Lung (tissue), 12 donors: Measurements from ENCODE around the gene C19orf33. TPM values are rescaled to one million over a fixed set of nuclear protein-coding genes. Genes with fewer than 3 reads are reported as not detected.
"Not testable (repeated sequence)": the region's sequence is repeated elsewhere in the genome, so short reads cannot be mapped to it uniquely, and the experiment has no call there.

Experiments used
- ATAC-seq: fragments of 200-7000 bp; cut with Tn5 transposase; one replicate; pipeline ENCODE4 v1.9.1; 2020; ENCODE audit warnings: moderate number of reproducible peaks; ENCODE audit not compliant: insufficient read depth, low FRiP score
- DNase-seq, 3 donors: peaks; one replicate each; pipeline ENCODE4 v3.0.0-alpha.2; 2013 to 2017
- H3K27ac ChIP-seq, 2 donors: one replicate each; pipeline ENCODE4 v1.5.1; 2013; ENCODE audit warnings: mild to moderate bottlenecking in 2 of 2, moderate library complexity in 2 of 2, control low read depth in 1 of 2, inconsistent platforms in 1 of 2, low read depth in 1 of 2, low read length in 1 of 2
- H3K27me3 ChIP-seq, 3 donors: one replicate each; pipeline ENCODE4 v1.5.1; 2013; ENCODE audit warnings: low read length in 2 of 3; ENCODE audit not compliant: control insufficient read depth in 3 of 3, insufficient read depth in 3 of 3
- H3K36me3 ChIP-seq, 4 donors: one replicate each; pipeline ENCODE4 v1.5.1; 2013; ENCODE audit warnings: low read length in 4 of 4, mild to moderate bottlenecking in 1 of 4, moderate library complexity in 1 of 4; ENCODE audit not compliant: control insufficient read depth in 4 of 4, insufficient read depth in 4 of 4
- H3K4me1 ChIP-seq, 5 donors: one replicate each; pipeline ENCODE4 v1.5.1; 2013; ENCODE audit warnings: low read length in 5 of 5, mild to moderate bottlenecking in 2 of 5, moderate library complexity in 1 of 5; ENCODE audit not compliant: control insufficient read depth in 5 of 5, insufficient read depth in 5 of 5
- H3K4me3 ChIP-seq: one replicate; pipeline ENCODE4 v1.5.1; 2013; ENCODE audit warnings: mild to moderate bottlenecking, control low read depth, moderate library complexity
- H3K9ac ChIP-seq, 2 donors: one replicate each; pipeline ENCODE4 v1.5.1; 2013; ENCODE audit warnings: low read length in 2 of 2, control low read depth in 1 of 2; ENCODE audit not compliant: insufficient read depth in 1 of 2
- H3K9me3 ChIP-seq, 4 donors: one replicate each; pipeline ENCODE4 v1.5.1; 2013; ENCODE audit warnings: low read length in 3 of 4, mild to moderate bottlenecking in 1 of 4, moderate library complexity in 1 of 4; ENCODE audit not compliant: control insufficient read depth in 4 of 4, insufficient read depth in 3 of 4
- CTCF ChIP-seq: IDR thresholded peaks from 2 replicates; pipeline ENCODE4 v1.5.1; 2012; ENCODE audit warnings: mild to moderate bottlenecking; ENCODE audit errors: control extremely low read depth, extremely low read depth
- WGBS, 2 donors: extraction: QIAGEN DNeasy Blood & Tissue Kit; methylation state at CpG; one replicate each; pipeline ENCODE4 v1.1.7; 2013; 5-methylcytosine and 5-hydroxymethylcytosine counted together
- polyA plus RNA-seq, 2 donors: library from polyadenylated mRNA; stranded (reverse); fragments of 200-250 nt; gene quantifications; one replicate each; pipeline ENCODE4 v1.2.1, GENCODE V29; 2013
- total RNA-seq, 2 donors: library from RNA; depleted of rRNA in 1 of 2; stranded (reverse); fragments of >200 nt in 1 of 2; gene quantifications; one replicate each; pipeline ENCODE4 v1.2.1, GENCODE V29; 2014 to 2021
- donor health status: control.
- donor health status: control.
- donor health status: Bipolar disorder and iron deficiency.
- donor health status: healthy.
- donor health status: DM: yes; HTN: yes; CAD: no.

C19orf33 gene
- total and polyA plus RNA-seq, 4 donors, result 32.0 to 687 (median 131) TPM

GRCh38 chr19:38336638-38337359 lies 32.7 kb downstream of the C19orf33 start:
- ATAC-seq (peak; percentile 73), DNase-seq (peak; percentile 84 to 93 (median 92))
- Histone ChIP-seq H3K27ac (peak overlapping the region; percentile 89 to 90), H3K27me3 (no peaks in the 10 kb centered on the region), H3K4me3 (peak overlapping the region; percentile 58), H3K9ac (peak overlapping the region in 1 of 2 donors; percentile 49), H3K4me1 (peaks cover 0 to 8% (median 0%) of the 10 kb centered on the region in 5 donors), H3K36me3 (peaks cover 0 to 2% (median 0%) of the 10 kb centered on the region in 4 donors), H3K9me3 (no peaks in the 10 kb centered on the region)
- TF ChIP-seq CTCF, result no peak
- 6 to 7% methylated on average over 37 to 41 of the region's 41 CpGs for WGBS, 2 donors

- DNase-seq, result no peak
- H3K27ac ChIP-seq, result peak overlapping the region in 1 of 2 donors; percentile 86
- no peak for TF ChIP-seq CTCF
Measured at GRCh38 chr19:38337360-38337653, 33.3 kb downstream of the C19orf33 start.

GRCh38 chr19:38339011-38339410 lies 35.0 kb downstream of the C19orf33 start:
- DNase-seq, H3K27ac ChIP-seq, ATAC-seq, H3K27me3 ChIP-seq, H3K4me3 ChIP-seq, H3K9me3 ChIP-seq, H3K4me1 ChIP-seq, H3K9ac ChIP-seq, H3K36me3 ChIP-seq: not testable (repeated sequence)
- 70 to 75% methylated on average over 4 of the region's 4 CpGs for WGBS, 2 donors

More at GRCh38 chr19:38337360-38337653, 33.3 kb downstream of the C19orf33 start:
- H3K9me3 ChIP-seq, result no peaks in the 10 kb centered on the region
- ATAC-seq, result no peak
- H3K9ac ChIP-seq, result no peak overlapping the region
- 52 to 63% methylated on average over 10 of the region's 10 CpGs for WGBS, 2 donors
- H3K27me3 ChIP-seq, result no peaks in the 10 kb centered on the region
- peaks cover 0 to 2% (median 0%) of the 10 kb centered on the region in 4 donors for H3K36me3 ChIP-seq
- no peak overlapping the region for H3K4me3 ChIP-seq
- H3K4me1 ChIP-seq, result peaks cover 0 to 8% (median 0%) of the 10 kb centered on the region in 5 donors

- WGBS, 2 donors, result 98 to 99% methylated on average over 2 of the region's 2 CpGs
- TF ChIP-seq CTCF, result no peak
- Histone ChIP-seq H3K4me1 (peaks cover 0 to 8% (median 0%) of the 10 kb centered on the region in 5 donors), H3K4me3 (no peak overlapping the region), H3K36me3 (peaks cover 0 to 2% (median 0%) of the 10 kb centered on the region in 4 donors), H3K9me3 (no peaks in the 10 kb centered on the region), H3K9ac (no peak overlapping the region), H3K27me3 (no peaks in the 10 kb centered on the region), H3K27ac (no peak overlapping the region)
- ATAC-seq (no peak), DNase-seq (no peak)
Measured at GRCh38 chr19:38340927-38341326, 36.9 kb downstream of the C19orf33 start.
